ENCODE data around the gene NR1D2. TPM values are rescaled to one million over a fixed set of nuclear protein-coding genes. Genes with fewer than 3 reads are reported as not detected.

Gene NR1D2
- total RNA-seq, 1 experiment from 2014 or later, result 8.7 TPM

- Histone ChIP-seq H3K27me3 (replicated peaks; ENCODE audit: insufficient read depth, low read depth, low read length, poor library complexity) (no peaks in the 10 kb centered on the region), H3K4me3 (ENCODE audit: low read depth, low read length, poor library complexity, severe bottlenecking) (no peak overlapping the region), H3K9me3 (ENCODE audit: low read depth, low read length, poor library complexity, severe bottlenecking) (no peaks in the 10 kb centered on the region), H3K36me3 (ENCODE audit: insufficient read depth, low read length, poor library complexity, severe bottlenecking) (no peaks in the 10 kb centered on the region), H3K27ac (ENCODE audit: low read depth, low read length, poor library complexity, severe bottlenecking) (no peak overlapping the region), H3K4me1 (ENCODE audit: insufficient read depth, low read length, poor library complexity, severe bottlenecking) (no peaks in the 10 kb centered on the region)
- TF ChIP-seq CTCF (conservative IDR thresholded peaks at IDR 0.05; ENCODE audit: low read depth, low read length) (no peak), EZH2 (IDR thresholded peaks at IDR 0.05; ENCODE audit: borderline replicate concordance, low read depth, low read length, poor library complexity, severe bottlenecking) (no peak)
- no peak for DNase-seq (ENCODE audit: low spot score)
- POLR2A ChIA-PET (ENCODE audit: low non-redundant PET), result no interaction called here
- BruUV-seq (replicated peaks), result no TSS peak
- intact Hi-C loops (cut with micrococcal nuclease; ENCODE audit: unreplicated experiment), result no loop called here
- CTCF ChIA-PET, result no interaction called here
These were observed 67.6 kb downstream of the NR1D2 start for GRCh38 chr3:24012589-24013269.

- no peaks in the 10 kb centered on the region for H3K27me3 ChIP-seq (replicated peaks; ENCODE audit: insufficient read depth, low read depth, low read length, poor library complexity)
- intact Hi-C loops (cut with micrococcal nuclease; ENCODE audit: unreplicated experiment), result no loop called here
- TF ChIP-seq CTCF (conservative IDR thresholded peaks at IDR 0.05; ENCODE audit: low read depth, low read length), result no peak
- no peak for TF ChIP-seq EZH2 (IDR thresholded peaks at IDR 0.05; ENCODE audit: borderline replicate concordance, low read depth, low read length, poor library complexity, severe bottlenecking)
- no peaks in the 10 kb centered on the region for H3K4me1 ChIP-seq (ENCODE audit: insufficient read depth, low read length, poor library complexity, severe bottlenecking)
- no TSS peak for BruUV-seq (replicated peaks)
- DNase-seq (ENCODE audit: low spot score), result no peak
- H3K36me3 ChIP-seq (ENCODE audit: insufficient read depth, low read length, poor library complexity, severe bottlenecking), result no peaks in the 10 kb centered on the region
- CTCF ChIA-PET, result no interaction called here
- POLR2A ChIA-PET (ENCODE audit: low non-redundant PET), result no interaction called here
- H3K4me3 ChIP-seq (ENCODE audit: low read depth, low read length, poor library complexity, severe bottlenecking), result no peak overlapping the region
- H3K27ac ChIP-seq (ENCODE audit: low read depth, low read length, poor library complexity, severe bottlenecking), result no peak overlapping the region
- no peaks in the 10 kb centered on the region for H3K9me3 ChIP-seq (ENCODE audit: low read depth, low read length, poor library complexity, severe bottlenecking)
These were observed 72.2 kb downstream of the NR1D2 start for GRCh38 chr3:24017305-24017704.

- intact Hi-C loops (cut with micrococcal nuclease; ENCODE audit: unreplicated experiment), result no loop called here
- H3K36me3 ChIP-seq (ENCODE audit: insufficient read depth, low read length, poor library complexity, severe bottlenecking), result no peaks in the 10 kb centered on the region
- POLR2A ChIA-PET (ENCODE audit: low non-redundant PET), result no interaction called here
- no peaks in the 10 kb centered on the region for H3K9me3 ChIP-seq (ENCODE audit: low read depth, low read length, poor library complexity, severe bottlenecking)
- no peaks in the 10 kb centered on the region for H3K4me1 ChIP-seq (ENCODE audit: insufficient read depth, low read length, poor library complexity, severe bottlenecking)
- no peak for DNase-seq (ENCODE audit: low spot score)
- CTCF ChIA-PET, result no interaction called here
- no peaks in the 10 kb centered on the region for H3K27me3 ChIP-seq (replicated peaks; ENCODE audit: insufficient read depth, low read depth, low read length, poor library complexity)
- TF ChIP-seq EZH2 (IDR thresholded peaks at IDR 0.05; ENCODE audit: borderline replicate concordance, low read depth, low read length, poor library complexity, severe bottlenecking), result no peak
- TF ChIP-seq CTCF (conservative IDR thresholded peaks at IDR 0.05; ENCODE audit: low read depth, low read length), result no peak
- BruUV-seq (replicated peaks), result no TSS peak
- H3K4me3 ChIP-seq (ENCODE audit: low read depth, low read length, poor library complexity, severe bottlenecking), result no peak overlapping the region
- no peak overlapping the region for H3K27ac ChIP-seq (ENCODE audit: low read depth, low read length, poor library complexity, severe bottlenecking)
These were observed 73.9 kb downstream of the NR1D2 start for GRCh38 chr3:24018784-24019570.

Data from A673 (cell line).